WTC11 (cell line): ENCODE data around the gene RPL36. TPM values are rescaled to one million over a fixed set of nuclear protein-coding genes. Genes with fewer than 3 reads are reported as not detected.

Experiments
- ATAC-seq: fragments of 200-7000 bp; cut with Tn5 transposase; 2 replicates; pipeline ENCODE4 v1.10.0; 2021; ENCODE audit warnings: mild to moderate bottlenecking, moderate library complexity
- CTCF ChIA-PET: fragments of 300-600 bp; sonication (Branson Sonifier 250); formaldehyde crosslinking; loops from one replicate; lab custom pipeline; 2021; ENCODE audit warnings: antibody characterized with exemption; lab: Charles Lee
- POLR2A ChIA-PET: fragments of 350-600 bp; sonication (Branson Sonifier 250); formaldehyde crosslinking; loops from one replicate; lab custom pipeline; 2021; ENCODE audit warnings: antibody characterized with exemption; lab: Charles Lee
- DNase-seq: peaks from one replicate; pipeline ENCODE4 v3.0.0; 2021; ENCODE audit warnings: low spot score
- H3K27ac Mint-ChIP-seq: 2 replicates; pipeline ENCODE4 v1.8.0; 2021; ENCODE audit warnings: mixed read lengths
- H3K27me3 Mint-ChIP-seq: 2 replicates; pipeline ENCODE4 v1.8.0; 2021; ENCODE audit warnings: low read depth, mild to moderate bottlenecking, moderate library complexity, mixed read lengths
- H3K36me3 Mint-ChIP-seq: 2 replicates; pipeline ENCODE4 v1.8.0; 2021; ENCODE audit warnings: mixed read lengths
- H3K4me1 Mint-ChIP-seq: 2 replicates; pipeline ENCODE4 v1.8.0; 2022; ENCODE audit warnings: mixed read lengths
- H3K4me3 Mint-ChIP-seq: 2 replicates; pipeline ENCODE4 v1.8.0; 2021; ENCODE audit warnings: mild to moderate bottlenecking, moderate library complexity, mixed read lengths
- H3K9me3 Mint-ChIP-seq: 2 replicates; pipeline ENCODE4 v1.8.0; 2021; ENCODE audit warnings: mixed read lengths
- AR ChIP-seq: fragments of 250-450 bp; sonication (Bioruptor Pico); IDR thresholded peaks from 2 replicates; pipeline ENCODE4 v1.9.0; 2021; ENCODE audit warnings: mild to moderate bottlenecking
- ATF1 ChIP-seq: sonication (generic); formaldehyde crosslinking; IDR thresholded peaks from 2 replicates; pipeline ENCODE4 v1.8.1; 2023; ENCODE audit warnings: mild to moderate bottlenecking, moderate library complexity, missing genetic modification reagents
- E2F4 ChIP-seq: sonication (generic); formaldehyde crosslinking; IDR thresholded peaks from 2 replicates; pipeline ENCODE4 v1.8.1; 2022; ENCODE audit warnings: low read depth, mild to moderate bottlenecking, moderate library complexity, missing genetic modification reagents, borderline replicate concordance
- E2F5 ChIP-seq: sonication (generic); formaldehyde crosslinking; IDR thresholded peaks from 2 replicates; pipeline ENCODE4 v1.8.1; 2022; ENCODE audit warnings: mild to moderate bottlenecking, moderate library complexity, missing genetic modification reagents
- EMX1 ChIP-seq: fragments of 250-450 bp; sonication (Bioruptor Pico); IDR thresholded peaks from 2 replicates; pipeline ENCODE4 v1.8.0; 2021; ENCODE audit warnings: mild to moderate bottlenecking
- ERG ChIP-seq: fragments of 250-450 bp; sonication (Bioruptor Pico); IDR thresholded peaks from 2 replicates; pipeline ENCODE4 v1.8.0; 2021; ENCODE audit warnings: mild to moderate bottlenecking
- ETV6 ChIP-seq: sonication (generic); formaldehyde crosslinking; IDR thresholded peaks from 2 replicates; pipeline ENCODE4 v1.8.1; 2022; ENCODE audit warnings: mild to moderate bottlenecking, missing genetic modification reagents
- FOXJ3 ChIP-seq: sonication (generic); formaldehyde crosslinking; IDR thresholded peaks from 2 replicates; pipeline ENCODE4 v1.9.0; 2021; ENCODE audit warnings: missing genetic modification reagents, mild to moderate bottlenecking, borderline replicate concordance
- FOXP1 ChIP-seq: sonication (generic); formaldehyde crosslinking; IDR thresholded peaks from 2 replicates; pipeline ENCODE4 v1.8.0; 2022; ENCODE audit warnings: missing genetic modification reagents, mild to moderate bottlenecking, moderate library complexity, borderline replicate concordance
- HMGA2 ChIP-seq: fragments of 250-450 bp; sonication (Bioruptor Pico); IDR thresholded peaks from 2 replicates; pipeline ENCODE4 v1.4.0; 2021; ENCODE audit warnings: mild to moderate bottlenecking, moderate library complexity
- JUN ChIP-seq: sonication (generic); formaldehyde crosslinking; IDR thresholded peaks from 2 replicates; pipeline ENCODE4 v1.8.0; 2023; ENCODE audit warnings: mild to moderate bottlenecking, missing genetic modification reagents
- KAT7 ChIP-seq: sonication (generic); formaldehyde crosslinking; IDR thresholded peaks from 2 replicates; pipeline ENCODE4 v1.8.1; 2023; ENCODE audit warnings: missing genetic modification reagents, mild to moderate bottlenecking, borderline replicate concordance
- PRRX2 ChIP-seq: fragments of 250-450 bp; sonication (Bioruptor Pico); IDR thresholded peaks from 2 replicates; pipeline ENCODE4 v1.8.0; 2021; ENCODE audit warnings: mild to moderate bottlenecking
- RELA ChIP-seq: sonication (generic); formaldehyde crosslinking; IDR thresholded peaks from 2 replicates; pipeline ENCODE4 v1.8.1; 2022; ENCODE audit warnings: missing genetic modification reagents, mild to moderate bottlenecking, borderline replicate concordance
- SMAD4 ChIP-seq: sonication (generic); formaldehyde crosslinking; IDR thresholded peaks from 2 replicates; pipeline ENCODE4 v1.8.0; 2022; ENCODE audit warnings: mild to moderate bottlenecking, missing genetic modification reagents
- TEAD4 ChIP-seq: sonication (generic); formaldehyde crosslinking; IDR thresholded peaks from 2 replicates; pipeline ENCODE4 v1.8.0; 2022; ENCODE audit warnings: mild to moderate bottlenecking, missing genetic modification reagents
- ZMAT4 ChIP-seq: fragments of 250-450 bp; sonication (Bioruptor Pico); IDR thresholded peaks from 2 replicates; pipeline ENCODE4 v1.9.0; 2021; ENCODE audit warnings: mild to moderate bottlenecking
- ZNF317 ChIP-seq: sonication (generic); formaldehyde crosslinking; IDR thresholded peaks from 2 replicates; pipeline ENCODE4 v1.8.1; 2023; ENCODE audit warnings: low read depth, mild to moderate bottlenecking, moderate library complexity, missing genetic modification reagents, borderline replicate concordance
- ZNF416 ChIP-seq: fragments of 250-450 bp; sonication (Bioruptor Pico); IDR thresholded peaks from 2 replicates; pipeline ENCODE4 v1.9.0; 2021; ENCODE audit warnings: mild to moderate bottlenecking, inconsistent platforms
- ZNF425 ChIP-seq: fragments of 250-450 bp; sonication (Bioruptor Pico); conservative IDR thresholded peaks from 2 replicates; pipeline ENCODE4 v1.9.0; 2021; ENCODE audit warnings: mild to moderate bottlenecking
- ZNF532 ChIP-seq: fragments of 250-450 bp; sonication (Bioruptor Pico); IDR thresholded peaks from 2 replicates; pipeline ENCODE4 v1.9.0; 2021; ENCODE audit warnings: mild to moderate bottlenecking, borderline replicate concordance
- ZNF671 ChIP-seq: fragments of 250-450 bp; sonication (Bioruptor Pico); IDR thresholded peaks from 2 replicates; pipeline ENCODE4 v1.8.0; 2021; ENCODE audit warnings: mild to moderate bottlenecking
- total RNA-seq: library from RNA; stranded (reverse); gene quantifications from 3 replicates; pipeline ENCODE4 v1.2.3, GENCODE V29; 2021

RPL36 gene
- total RNA-seq, 1 experiment from 2014 or later = 1,080 TPM

- H3K4me1 Mint-ChIP-seq = peaks cover 10% of the 10 kb centered on the region; the same call in 1 of the 2 replicates
- H3K27me3 Mint-ChIP-seq = peaks cover 5% of the 10 kb centered on the region; the same call in 1 of the 2 replicates
- peak overlapping the region; percentile 95 for H3K27ac Mint-ChIP-seq
- POLR2A ChIA-PET = interaction anchor here (0.5 to 2.7 kb wide), 5 partner anchors 18 to 67 kb away, joined by 3 to 14 read pairs (median 3); partner anchors contain the start of genes CATSPERD and LONP1
- DNase-seq = no peak
- no peaks in the 10 kb centered on the region for H3K9me3 Mint-ChIP-seq
- CTCF ChIA-PET = interaction anchor here (0.5 to 0.9 kb wide), 3 partner anchors 21 to 113 kb away, joined by 3 to 5 read pairs (median 3); no protein-coding TSS in a partner anchor
- H3K4me3 Mint-ChIP-seq = peak overlapping the region; percentile 99
- ATAC-seq = no peak
- H3K36me3 Mint-ChIP-seq = peaks cover 35% of the 10 kb centered on the region
- TF ChIP-seq ZNF416 (CRISPR knock-in tag) = 0 out of 2 replicates have a peak, but pooled peaks have one; percentile 28
- TF ChIP-seq E2F5 (CRISPR knock-in tag) = 0 out of 2 replicates have a peak, but pooled peaks have one; percentile 24
- no peak; the same call in 1 of the 2 replicates for TF ChIP-seq JUN
- no peak for TF ChIP-seq ZNF425 (CRISPR knock-in tag)
- no peak for TF ChIP-seq SMAD4 (CRISPR knock-in tag)
- TF ChIP-seq PRRX2 (CRISPR knock-in tag) = peak; percentile 80
- TF ChIP-seq ETV6 (CRISPR knock-in tag) = 0 out of 2 replicates have a peak, but pooled peaks have one; percentile 12
- peak; percentile 80; the same call in 1 of the 2 replicates for TF ChIP-seq EMX1 (CRISPR knock-in tag)
- TF ChIP-seq FOXP1 = 0 out of 2 replicates have a peak, but pooled peaks have one; percentile 6
- TF ChIP-seq ZNF317 (CRISPR knock-in tag) = no peak
- TF ChIP-seq HMGA2 = no peak
- peak; percentile 23; the same call in 1 of the 2 replicates for TF ChIP-seq TEAD4
- TF ChIP-seq KAT7 (CRISPR knock-in tag) = peak; percentile 21; the same call in 1 of the 2 replicates
- TF ChIP-seq ERG (CRISPR knock-in tag) = peak; percentile 87
- 0 out of 2 replicates have a peak, but pooled peaks have one; percentile 21 for TF ChIP-seq RELA (CRISPR knock-in tag)
- no peak for TF ChIP-seq ZNF532
- no peak for TF ChIP-seq FOXJ3 (CRISPR knock-in tag)
- no peak for TF ChIP-seq ATF1 (CRISPR knock-in tag)
- TF ChIP-seq E2F4 (CRISPR knock-in tag) = no peak
- peak; percentile 8; the same call in 1 of the 2 replicates for TF ChIP-seq ZMAT4 (CRISPR knock-in tag)
- TF ChIP-seq ZNF671 (CRISPR knock-in tag) = peak; percentile 56; the same call in 1 of the 2 replicates
- peak; percentile 73; the same call in 1 of the 2 replicates for TF ChIP-seq AR
Measured at GRCh38 chr19:5690955-5691821, 1.1 kb downstream of the RPL36 start.
